WTC11 (cell line): ENCODE data around the gene OR2W1. TPM values are rescaled to one million over a fixed set of nuclear protein-coding genes. Genes with fewer than 3 reads are reported as not detected.

Experiments
- ATAC-seq: fragments of 200-7000 bp; cut with Tn5 transposase; 2 replicates; pipeline ENCODE4 v1.10.0; 2021; ENCODE audit warnings: mild to moderate bottlenecking, moderate library complexity
- CTCF ChIA-PET: fragments of 300-600 bp; sonication (Branson Sonifier 250); formaldehyde crosslinking; loops from one replicate; lab custom pipeline; 2021; ENCODE audit warnings: antibody characterized with exemption; lab: Charles Lee
- POLR2A ChIA-PET: fragments of 350-600 bp; sonication (Branson Sonifier 250); formaldehyde crosslinking; loops from one replicate; lab custom pipeline; 2021; ENCODE audit warnings: antibody characterized with exemption; lab: Charles Lee
- DNase-seq: peaks from one replicate; pipeline ENCODE4 v3.0.0; 2021; ENCODE audit warnings: low spot score
- H3K27ac Mint-ChIP-seq: 2 replicates; pipeline ENCODE4 v1.8.0; 2021; ENCODE audit warnings: mixed read lengths
- H3K27me3 Mint-ChIP-seq: 2 replicates; pipeline ENCODE4 v1.8.0; 2021; ENCODE audit warnings: low read depth, mild to moderate bottlenecking, moderate library complexity, mixed read lengths
- H3K36me3 Mint-ChIP-seq: 2 replicates; pipeline ENCODE4 v1.8.0; 2021; ENCODE audit warnings: mixed read lengths
- H3K4me1 Mint-ChIP-seq: 2 replicates; pipeline ENCODE4 v1.8.0; 2022; ENCODE audit warnings: mixed read lengths
- H3K4me3 Mint-ChIP-seq: 2 replicates; pipeline ENCODE4 v1.8.0; 2021; ENCODE audit warnings: mild to moderate bottlenecking, moderate library complexity, mixed read lengths
- H3K9me3 Mint-ChIP-seq: 2 replicates; pipeline ENCODE4 v1.8.0; 2021; ENCODE audit warnings: mixed read lengths
- ARID4B ChIP-seq: sonication (generic); formaldehyde crosslinking; IDR thresholded peaks from 2 replicates; pipeline ENCODE4 v1.8.0; 2023; ENCODE audit warnings: missing genetic modification reagents, mild to moderate bottlenecking, borderline replicate concordance
- ATF1 ChIP-seq: sonication (generic); formaldehyde crosslinking; IDR thresholded peaks from 2 replicates; pipeline ENCODE4 v1.8.1; 2023; ENCODE audit warnings: mild to moderate bottlenecking, moderate library complexity, missing genetic modification reagents
- ATF3 ChIP-seq: sonication (generic); formaldehyde crosslinking; conservative IDR thresholded peaks from 2 replicates; pipeline ENCODE4 v1.8.1; 2022; ENCODE audit warnings: mild to moderate bottlenecking, missing genetic modification reagents
- CREB1 ChIP-seq: sonication (generic); formaldehyde crosslinking; IDR thresholded peaks from 2 replicates; pipeline ENCODE4 v1.8.0; 2023; ENCODE audit warnings: mild to moderate bottlenecking, missing genetic modification reagents
- E2F1 ChIP-seq: sonication (generic); formaldehyde crosslinking; IDR thresholded peaks from 2 replicates; pipeline ENCODE4 v1.8.0; 2022; ENCODE audit warnings: mild to moderate bottlenecking, missing genetic modification reagents
- E2F5 ChIP-seq: sonication (generic); formaldehyde crosslinking; IDR thresholded peaks from 2 replicates; pipeline ENCODE4 v1.8.1; 2022; ENCODE audit warnings: mild to moderate bottlenecking, moderate library complexity, missing genetic modification reagents
- HMGXB4 ChIP-seq: sonication (generic); formaldehyde crosslinking; IDR thresholded peaks from 2 replicates; pipeline ENCODE4 v1.8.1; 2023; ENCODE audit warnings: mild to moderate bottlenecking, moderate library complexity, missing genetic modification reagents
- IRF2 ChIP-seq: sonication (generic); formaldehyde crosslinking; IDR thresholded peaks from 2 replicates; pipeline ENCODE4 v1.8.0; 2022; ENCODE audit warnings: low read depth, missing genetic modification reagents, borderline replicate concordance
- NFE2L1 ChIP-seq: sonication (generic); formaldehyde crosslinking; IDR thresholded peaks from 2 replicates; pipeline ENCODE4 v1.8.1; 2023; ENCODE audit warnings: missing genetic modification reagents
- NFYB ChIP-seq: sonication (generic); formaldehyde crosslinking; conservative IDR thresholded peaks from 2 replicates; pipeline ENCODE4 v1.8.0; 2022; ENCODE audit warnings: low read depth, missing genetic modification reagents
- PREB ChIP-seq: sonication (generic); formaldehyde crosslinking; IDR thresholded peaks from 2 replicates; pipeline ENCODE4 v1.8.1; 2022; ENCODE audit warnings: mild to moderate bottlenecking, missing genetic modification reagents, moderate library complexity, borderline replicate concordance
- SOX15 ChIP-seq: fragments of 250-450 bp; sonication (Bioruptor Pico); IDR thresholded peaks from 2 replicates; pipeline ENCODE4 v1.9.0; 2021; ENCODE audit warnings: mild to moderate bottlenecking
- TCF7 ChIP-seq: sonication (generic); formaldehyde crosslinking; IDR thresholded peaks from 2 replicates; pipeline ENCODE4 v1.8.0; 2022; ENCODE audit warnings: mild to moderate bottlenecking, low read depth, missing genetic modification reagents, moderate library complexity
- ZMAT4 ChIP-seq: fragments of 250-450 bp; sonication (Bioruptor Pico); IDR thresholded peaks from 2 replicates; pipeline ENCODE4 v1.9.0; 2021; ENCODE audit warnings: mild to moderate bottlenecking
- ZNF121 ChIP-seq: sonication (generic); formaldehyde crosslinking; IDR thresholded peaks from 2 replicates; pipeline ENCODE4 v1.8.0; 2023; ENCODE audit warnings: missing genetic modification reagents
- ZNF138 ChIP-seq: sonication (generic); formaldehyde crosslinking; conservative IDR thresholded peaks from 2 replicates; pipeline ENCODE4 v1.8.1; 2022; ENCODE audit warnings: mild to moderate bottlenecking, moderate library complexity, missing genetic modification reagents
- ZNF425 ChIP-seq: fragments of 250-450 bp; sonication (Bioruptor Pico); conservative IDR thresholded peaks from 2 replicates; pipeline ENCODE4 v1.9.0; 2021; ENCODE audit warnings: mild to moderate bottlenecking
- ZNF512 ChIP-seq: sonication (generic); formaldehyde crosslinking; IDR thresholded peaks from 2 replicates; pipeline ENCODE4 v1.8.1; 2022; ENCODE audit warnings: missing genetic modification reagents, borderline replicate concordance
- ZNF671 ChIP-seq: fragments of 250-450 bp; sonication (Bioruptor Pico); IDR thresholded peaks from 2 replicates; pipeline ENCODE4 v1.8.0; 2021; ENCODE audit warnings: mild to moderate bottlenecking
- total RNA-seq: library from RNA; stranded (reverse); gene quantifications from 3 replicates; pipeline ENCODE4 v1.2.3, GENCODE V29; 2021

Gene OR2W1
- total RNA-seq, 1 experiment from 2014 or later: not detected

GRCh38 chr6:29087213-29087612, 42.2 kb upstream of the OR2W1 start, which contains the start of gene OR2B3 (continued):
- no peak for TF ChIP-seq ARID4B (CRISPR knock-in tag)
- TF ChIP-seq, all 79 proteins: peak for 0

GRCh38 chr6:29082457-29082856, 37.5 kb upstream of the OR2W1 start:
- ChIA-PET CTCF (interaction anchor here (1.0 kb wide), 1 partner anchor 10 kb away, joined by 5 read pairs; no protein-coding TSS in a partner anchor), POLR2A (no interaction called here)
- TF ChIP-seq CREB1 (CRISPR knock-in tag) (no peak), SOX15 (no peak), ZMAT4 (CRISPR knock-in tag) (no peak), ZNF121 (no peak), E2F1 (no peak), ATF3 (CRISPR knock-in tag) (no peak), ZNF138 (CRISPR knock-in tag) (no peak), PREB (CRISPR knock-in tag) (no peak), ZNF512 (CRISPR knock-in tag) (no peak), ZNF671 (no peak), HMGXB4 (CRISPR knock-in tag) (no peak), NFYB (CRISPR knock-in tag) (no peak), ZNF425 (CRISPR knock-in tag) (no peak), ATF1 (CRISPR knock-in tag) (no peak), E2F5 (CRISPR knock-in tag) (no peak), IRF2 (CRISPR knock-in tag) (no peak), TCF7 (CRISPR knock-in tag) (no peak), NFE2L1 (CRISPR knock-in tag) (no peak)
- ATAC-seq: no peak
- no peaks in the 10 kb centered on the region for H3K36me3 Mint-ChIP-seq
- H3K4me3 Mint-ChIP-seq: no peak overlapping the region
- no peak for DNase-seq
- H3K4me1 Mint-ChIP-seq: no peaks in the 10 kb centered on the region
- H3K27ac Mint-ChIP-seq: no peak overlapping the region
- H3K27me3 Mint-ChIP-seq: no peaks in the 10 kb centered on the region; the same call in 1 of the 2 replicates
- H3K9me3 Mint-ChIP-seq: no peaks in the 10 kb centered on the region
